GM12878 (cell line): ENCODE results near the gene MBIP. TPM values are rescaled to one million over a fixed set of nuclear protein-coding genes. Genes with fewer than 3 reads are reported as not detected.

Experiments used
- ATAC-seq: fragments of 200-7000 bp; cut with Tn5 transposase; 3 replicates; pipeline ENCODE4 v1.9.1; 2020; ENCODE audit warnings: mild to moderate bottlenecking, moderate library complexity
- BruUV-seq: library from RNA; stranded (reverse); fragments of 400-500 nt; replicated peaks from 2 replicates; lab custom pipeline; 2021; lab: Mats Ljungman, UMichigan
- CTCF ChIA-PET: fragments of 300-600 bp; sonication (Branson Sonifier 250); formaldehyde crosslinking; extraction: SDS; loops from one replicate; lab custom pipeline; 2021; ENCODE audit warnings: inconsistent platforms; lab: Yijun Ruan, JAX
- POLR2A ChIA-PET: fragments of 350-600 bp; formaldehyde crosslinking; extraction: SDS; loops from one replicate; lab custom pipeline; 2021; ENCODE audit warnings: inconsistent platforms; lab: Charles Lee
- RAD21 ChIA-PET: fragments of 300-600 bp; sonication (Branson Sonifier 250); formaldehyde crosslinking; loops from one replicate; lab custom pipeline; 2023; ENCODE audit warnings: antibody characterized with exemption; ENCODE audit not compliant: unreplicated experiment; lab: Charles Lee
- SMC1A ChIA-PET: fragments of 300-600 bp; sonication (Branson Sonifier 250); formaldehyde crosslinking; loops from one replicate; lab custom pipeline; 2023; ENCODE audit not compliant: unreplicated experiment, uncharacterized antibody; lab: Charles Lee
- DNase-seq: peaks from one replicate; pipeline ENCODE4 v3.0.0-alpha.2; 2011; ENCODE audit warnings: low read depth, low spot score
- FAIRE-seq: peaks from 3 replicates; lab custom pipeline; 2011; peaks lifted over from hg19 to GRCh38; lab: Jason Lieb, UNC
- H2AFZ ChIP-seq: 2 replicates; pipeline ENCODE4 v1.6.0; 2011; ENCODE audit warnings: low read depth, low read length, control low read depth; ENCODE audit not compliant: control insufficient read depth
- H3K27ac ChIP-seq: 2 replicates; pipeline ENCODE4 v1.5.1; 2011; ENCODE audit warnings: control low read depth; ENCODE audit not compliant: control insufficient read depth, insufficient read depth
- H3K27me3 ChIP-seq, 2 experiments: replicated peaks in 1 of 2; 2 replicates each; pipeline versions ENCODE4 v1.6.0 to v1.6.1; 2011; ENCODE audit warnings: low read length in 1 of 2; ENCODE audit not compliant: control insufficient read depth in 2 of 2, insufficient read depth in 2 of 2
- H3K36me3 ChIP-seq, 2 experiments: 2 replicates each; pipeline ENCODE4 v1.5.1; 2011; ENCODE audit warnings: low read length in 1 of 2; ENCODE audit not compliant: control insufficient read depth in 2 of 2, insufficient read depth in 2 of 2
- H3K4me1 ChIP-seq: 2 replicates; pipeline ENCODE4 v1.6.1; 2011; ENCODE audit warnings: mild to moderate bottlenecking, low read length, moderate library complexity, mixed read lengths; ENCODE audit not compliant: control insufficient read depth, insufficient read depth
- H3K4me2 ChIP-seq: 2 replicates; pipeline ENCODE4 v1.6.0; 2011; ENCODE audit warnings: control low read depth; ENCODE audit not compliant: control insufficient read depth, insufficient read depth
- H3K4me3 ChIP-seq: fragments of 200-600 bp; sonication (generic); 2 replicates; pipeline ENCODE4 v1.5.1; 2016
- H3K79me2 ChIP-seq: 2 replicates; pipeline ENCODE4 v1.6.0; 2011; ENCODE audit warnings: low read length; ENCODE audit not compliant: control insufficient read depth, insufficient read depth
- H3K9ac ChIP-seq: 2 replicates; pipeline ENCODE4 v1.8.0; 2011; ENCODE audit warnings: low read length, control low read depth, mixed read lengths; ENCODE audit not compliant: control insufficient read depth, insufficient read depth
- H3K9me3 ChIP-seq: replicated peaks from 3 replicates; pipeline ENCODE4 v1.5.1; 2011; ENCODE audit warnings: mild to moderate bottlenecking, low read length; ENCODE audit not compliant: control insufficient read depth, insufficient read depth
- H4K20me1 ChIP-seq: 2 replicates; pipeline ENCODE4 v1.6.0; 2011; ENCODE audit not compliant: control insufficient read depth, insufficient read depth
- BHLHE40 ChIP-seq, 2 experiments: fragments of 450-650 bp in 1 of 2; IDR thresholded peaks; 2 replicates each; pipeline ENCODE4 v1.6.1; 2011 to 2017; ENCODE audit warnings: low read depth in 2 of 2, borderline replicate concordance in 1 of 2, improper control_type of control experiment in 1 of 2, low read length in 1 of 2, mild to moderate bottlenecking in 1 of 2
- CREB1 ChIP-seq: IDR thresholded peaks from 2 replicates; pipeline ENCODE4 v1.6.1; 2012; ENCODE audit warnings: low read depth, mild to moderate bottlenecking, inconsistent platforms
- CUX1 ChIP-seq: IDR thresholded peaks from 2 replicates; pipeline ENCODE4 v1.6.1; 2012; ENCODE audit warnings: improper control_type of control experiment, low read depth, low read length; ENCODE audit not compliant: insufficient replicate concordance
- EP300 ChIP-seq, 2 experiments: fragments of 150-350 bp in 1 of 2; IDR thresholded peaks; 2 replicates each; pipeline ENCODE4 v1.6.1; 2011 to 2012; ENCODE audit warnings: low read depth in 2 of 2, low read length in 2 of 2, borderline replicate concordance in 1 of 2, improper control_type of control experiment in 1 of 2, inconsistent platforms in 1 of 2; ENCODE audit not compliant: control insufficient read depth in 1 of 2
- IKZF1 ChIP-seq: fragments of 450-650 bp; conservative IDR thresholded peaks from 2 replicates; pipeline ENCODE4 v1.6.1; 2017; ENCODE audit warnings: antibody characterized with exemption, mild to moderate bottlenecking
- IRF5 ChIP-seq: fragments of 450-650 bp; IDR thresholded peaks from 2 replicates; pipeline ENCODE4 v1.6.1; 2017; ENCODE audit warnings: borderline replicate concordance
- MYB ChIP-seq: fragments of 150-350 bp; IDR thresholded peaks from 2 replicates; pipeline ENCODE4 v1.6.1; 2014; ENCODE audit warnings: mild to moderate bottlenecking, low read depth, low read length, borderline replicate concordance
- MYC ChIP-seq: IDR thresholded peaks from 2 replicates; pipeline ENCODE4 v1.6.1; 2011; ENCODE audit warnings: mild to moderate bottlenecking, low read length, moderate library complexity, inconsistent platforms; ENCODE audit not compliant: insufficient read depth, insufficient replicate concordance, insufficient read length, severe bottlenecking
- POLR2AphosphoS2 ChIP-seq: IDR thresholded peaks from 2 replicates; pipeline ENCODE4 v1.6.1; 2011; ENCODE audit warnings: low read depth, mild to moderate bottlenecking, low read length, improper control_type of control experiment, moderate library complexity
- SMAD1 ChIP-seq: fragments of 450-650 bp; IDR thresholded peaks from 2 replicates; pipeline ENCODE4 v1.6.1; 2018; ENCODE audit warnings: mild to moderate bottlenecking, low read depth; ENCODE audit not compliant: partially characterized antibody
- TAF1 ChIP-seq: IDR thresholded peaks from 2 replicates; pipeline ENCODE4 v1.6.1; 2011; ENCODE audit warnings: mild to moderate bottlenecking, low read depth, low read length, borderline replicate concordance
- ZBED1 ChIP-seq: IDR thresholded peaks from 2 replicates; pipeline ENCODE4 v1.6.1; 2016; ENCODE audit warnings: borderline replicate concordance
- ZNF622 ChIP-seq: fragments of 450-650 bp; IDR thresholded peaks from 2 replicates; pipeline ENCODE4 v1.6.1; 2017; ENCODE audit warnings: mild to moderate bottlenecking, inconsistent platforms
- WGBS: methylation state at CpG from one replicate; pipeline ENCODE4 v1.1.6; 2016; ENCODE audit warnings: low lambda C conversion rate; ENCODE audit not compliant: insufficient replicate concordance, insufficient coverage; ENCODE audit errors: missing lambda C conversion rate; 5-methylcytosine and 5-hydroxymethylcytosine counted together
- in situ Hi-C: fragments of 300-500 bp; cut with MboI; formaldehyde crosslinking; loops from 9 replicates; pipeline ENCODE4 v1.14.3; 2018; ENCODE audit warnings: mixed read lengths
- intact Hi-C: fragments of 100-400 bp; cut with micrococcal nuclease; formaldehyde crosslinking; loops from one replicate; pipeline ENCODE4 v1.14.2; 2022; ENCODE audit not compliant: unreplicated experiment
- polyA plus RNA-seq, 11 experiments: library from polyadenylated mRNA; depleted of rRNA in 4 of 11; unstranded in 6 of 11; stranded (reverse) in 5 of 11; fragments of >200 nt; fragmentation: Nextera tagmentation in 4 of 11; fragmentation: Illumina TruSeq in 1 of 11; extraction: Ambion mirVana in 4 of 11; extraction: Trizol in 1 of 11; gene quantifications; 1 replicate in 1 of 11; 2 replicates in 10 of 11; pipeline versions ENCODE4 v1.2.1 to v1.2.3, GENCODE V29; 2011 to 2016; ENCODE audit warnings: inconsistent platforms in 2 of 11, missing spikeins in 2 of 11, low read depth in 1 of 11
- total RNA-seq, 4 experiments: library from RNA; depleted of rRNA in 3 of 4; stranded (reverse); fragments of >200 nt in 3 of 4; fragmentation: Illumina TruSeq in 1 of 4; extraction: Trizol in 1 of 4; gene quantifications; 2 replicates each; pipeline versions ENCODE4 v1.2.1 to v1.2.3, GENCODE V29; 2013 to 2021
- TF ChIP-seq, protein P1 (sequence below): fragments of 450-650 bp; IDR thresholded peaks from 2 replicates; pipeline ENCODE4 v1.6.1; 2018; ENCODE audit warnings: mild to moderate bottlenecking, low read depth, moderate library complexity; ENCODE audit not compliant: partially characterized antibody

The MBIP gene
- total and polyA plus RNA-seq, 10 of the 15 experiments (the other 5 are each of a cell fraction or from before 2014, with no cell fraction given), result 9.0 to 43.5 (median 32.1) TPM

- Histone ChIP-seq H3K79me2 (no peaks in the 10 kb centered on the region), H3K4me2 (no peak overlapping the region), H2AFZ (no peak overlapping the region), H4K20me1 (no peaks in the 10 kb centered on the region), H3K36me3 (no peaks in the 10 kb centered on the region), H3K27me3 (peaks cover 0 to 2% of the 10 kb centered on the region in 2 experiments; a peak in 2 of 4 replicates), H3K9me3 (no peaks in the 10 kb centered on the region), H3K4me3 (no peak overlapping the region), H3K4me1 (no peaks in the 10 kb centered on the region), H3K9ac (no peak overlapping the region), H3K27ac (no peak overlapping the region)
- FAIRE-seq (no peak), ATAC-seq (no peak), DNase-seq (no peak)
- ChIA-PET SMC1A (interaction anchor here (0.6 kb wide), 1 partner anchor 221 kb away, joined by 3 read pairs; no protein-coding TSS in a partner anchor), RAD21 (no interaction called here), POLR2A (no interaction called here), CTCF (no interaction called here)
- in situ Hi-C loops (no loop called here), intact Hi-C loops (no loop called here)
- no TSS peak for BruUV-seq
- WGBS, result 0% methylated on average over 2 of the region's 2 CpGs
- no peak for TF ChIP-seq ZNF622
- TF ChIP-seq EP300 (IDR thresholded peaks at IDR 0.05; ENCODE audit: borderline replicate concordance in 1 of 2, control insufficient read depth in 1 of 2, low read depth in 2 of 2, low read length in 2 of 2), result no peak
- TF ChIP-seq IKZF1, result no peak
- TF ChIP-seq IRF5, result no peak
- no peak for TF ChIP-seq CREB1
- TF ChIP-seq MYB, result no peak
- TF ChIP-seq ZBED1, result no peak
- TF ChIP-seq CUX1, result no peak
- TF ChIP-seq TAF1, result no peak
- TF ChIP-seq, protein P1, sequence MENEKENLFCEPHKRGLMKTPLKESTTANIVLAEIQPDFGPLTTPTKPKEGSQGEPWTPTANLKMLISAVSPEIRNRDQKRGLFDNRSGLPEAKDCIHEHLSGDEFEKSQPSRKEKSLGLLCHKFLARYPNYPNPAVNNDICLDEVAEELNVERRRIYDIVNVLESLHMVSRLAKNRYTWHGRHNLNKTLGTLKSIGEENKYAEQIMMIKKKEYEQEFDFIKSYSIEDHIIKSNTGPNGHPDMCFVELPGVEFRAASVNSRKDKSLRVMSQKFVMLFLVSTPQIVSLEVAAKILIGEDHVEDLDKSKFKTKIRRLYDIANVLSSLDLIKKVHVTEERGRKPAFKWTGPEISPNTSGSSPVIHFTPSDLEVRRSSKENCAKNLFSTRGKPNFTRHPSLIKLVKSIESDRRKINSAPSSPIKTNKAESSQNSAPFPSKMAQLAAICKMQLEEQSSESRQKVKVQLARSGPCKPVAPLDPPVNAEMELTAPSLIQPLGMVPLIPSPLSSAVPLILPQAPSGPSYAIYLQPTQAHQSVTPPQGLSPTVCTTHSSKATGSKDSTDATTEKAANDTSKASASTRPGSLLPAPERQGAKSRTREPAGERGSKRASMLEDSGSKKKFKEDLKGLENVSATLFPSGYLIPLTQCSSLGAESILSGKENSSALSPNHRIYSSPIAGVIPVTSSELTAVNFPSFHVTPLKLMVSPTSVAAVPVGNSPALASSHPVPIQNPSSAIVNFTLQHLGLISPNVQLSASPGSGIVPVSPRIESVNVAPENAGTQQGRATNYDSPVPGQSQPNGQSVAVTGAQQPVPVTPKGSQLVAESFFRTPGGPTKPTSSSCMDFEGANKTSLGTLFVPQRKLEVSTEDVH, result no peak
- TF ChIP-seq POLR2AphosphoS2, result no peak
- no peak for TF ChIP-seq MYC
- no peak for TF ChIP-seq SMAD1
- no peak for TF ChIP-seq BHLHE40 (IDR thresholded peaks at IDR 0.05; ENCODE audit: borderline replicate concordance in 1 of 2, low read depth in 2 of 2, low read length in 1 of 2)
Measured at GRCh38 chr14:36270191-36270590, 50.2 kb downstream of the MBIP start.
